PFSK-1 (cell line): Measurements from ENCODE around the gene OARD1.

ENCODE experiments used
- POLR2AphosphoS5 ChIP-seq: IDR thresholded peaks from 2 replicates; pipeline ENCODE4 v1.6.1; 2012; ENCODE audit warnings: low read depth, mild to moderate bottlenecking, control low read depth, low read length, moderate library complexity
- REST ChIP-seq, 2 experiments: IDR thresholded peaks; 2 replicates each; pipeline versions ENCODE4 v1.6.1 to v1.8.0; 2011 to 2012; ENCODE audit warnings: low read depth in 2 of 2, low read length in 2 of 2, control low read depth in 1 of 2, inconsistent platforms in 1 of 2, mild to moderate bottlenecking in 1 of 2, moderate library complexity in 1 of 2; ENCODE audit not compliant: insufficient read depth in 1 of 2
- SIN3A ChIP-seq: IDR thresholded peaks from 2 replicates; pipeline ENCODE4 v1.6.1; 2012; ENCODE audit warnings: mild to moderate bottlenecking, low read length, moderate library complexity, borderline replicate concordance; ENCODE audit not compliant: insufficient read depth
- TAF1 ChIP-seq: IDR thresholded peaks from 2 replicates; pipeline ENCODE4 v1.6.1; 2012; ENCODE audit warnings: low read length, control low read depth, borderline replicate concordance; ENCODE audit not compliant: insufficient read depth

DNA sequence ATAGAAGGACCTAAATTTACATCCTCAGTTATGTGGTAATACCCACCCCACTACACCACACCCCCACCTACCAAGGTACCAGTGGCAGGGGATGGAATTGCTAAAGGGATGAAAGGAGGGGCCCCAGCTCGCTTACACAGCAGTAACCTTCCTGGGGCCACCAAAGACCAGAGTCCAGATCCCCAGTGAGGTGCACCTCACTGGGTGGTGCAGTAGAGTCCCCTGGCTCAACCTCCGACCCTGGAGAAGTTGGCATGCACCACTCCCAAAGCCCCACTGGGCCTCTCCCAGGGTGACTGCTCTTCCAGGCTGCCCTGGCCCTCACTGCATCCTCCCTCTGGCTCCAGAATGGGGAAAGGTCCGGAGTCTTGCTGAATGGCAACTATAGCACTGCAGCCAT lies 34.0 kb downstream of the OARD1 start:
- TF ChIP-seq SIN3A, result no peak
- no peak for TF ChIP-seq REST (IDR thresholded peaks at IDR 0.05; ENCODE audit: insufficient read depth in 1 of 2, low read depth in 2 of 2, low read length in 2 of 2)
- TF ChIP-seq POLR2AphosphoS5, result no peak
- no peak for TF ChIP-seq TAF1
